NOMO-1 treated with DMSO at 0.1 percent for 48 hours (cell line): ENCODE data around the gene GBE1.

Experiments used
- DNase-seq: peaks from one replicate; lab custom pipeline; 2025; ENCODE audit not compliant: unreplicated experiment; lab: John Stamatoyannopoulos, UW

Gene GBE1

GRCh38 chr3:81472600-81473362, 288.7 kb downstream of the GBE1 start:
- DNase-seq: no peak

GRCh38 chr3:81470524-81471278, 290.7 kb downstream of the GBE1 start:
- DNase-seq: no peak

GRCh38 chr3:81468391-81468790, 293.1 kb downstream of the GBE1 start:
- DNase-seq: no peak

GRCh38 chr3:81466201-81466560, 295.3 kb downstream of the GBE1 start:
- DNase-seq: no peak

- no peak for DNase-seq
Observed at GRCh38 chr3:81465510-81466200, 295.8 kb downstream of the GBE1 start.

GRCh38 chr3:81463781-81464180, 297.7 kb downstream of the GBE1 start:
- DNase-seq: no peak

- no peak for DNase-seq
Observed at GRCh38 chr3:81462921-81463320, 298.5 kb downstream of the GBE1 start.

GRCh38 chr3:81459733-81460132, 301.7 kb downstream of the GBE1 start:
- DNase-seq: no peak

- DNase-seq: no peak
Observed at GRCh38 chr3:81452418-81452817, 309.0 kb downstream of the GBE1 start.

GRCh38 chr3:81451611-81452010, 309.8 kb downstream of the GBE1 start:
- DNase-seq: no peak

- DNase-seq: no peak
Observed at GRCh38 chr3:81451140-81451539, 310.3 kb downstream of the GBE1 start.

GRCh38 chr3:81446806-81447205, 314.6 kb downstream of the GBE1 start:
- no peak for DNase-seq

- DNase-seq: no peak
Observed at GRCh38 chr3:81445712-81446111, 315.7 kb downstream of the GBE1 start.

- DNase-seq: no peak
Observed at GRCh38 chr3:81444817-81445460, 316.5 kb downstream of the GBE1 start.

GRCh38 chr3:81443958-81444357, 317.5 kb downstream of the GBE1 start:
- no peak for DNase-seq

GRCh38 chr3:81443457-81443782, 318.0 kb downstream of the GBE1 start:
- no peak for DNase-seq

- no peak for DNase-seq
Observed at GRCh38 chr3:81442758-81443456, 318.5 kb downstream of the GBE1 start.

- no peak for DNase-seq
Observed at GRCh38 chr3:81440661-81441060, 320.8 kb downstream of the GBE1 start.
